Adrenal gland (tissue), 12 donors: Measurements from ENCODE around the gene PDCD11. TPM values are rescaled to one million over a fixed set of nuclear protein-coding genes. Genes with fewer than 3 reads are reported as not detected.

Source experiments
- DNase-seq, 7 donors: peaks; one replicate each; pipeline ENCODE4 v3.0.0-alpha.2; 2019 to 2020
- H3K27ac ChIP-seq, 5 donors: fragments of 200-600 bp; sonication (generic) in 4 of 5; 1 replicate in 3 of 5; 2 replicates in 2 of 5; pipeline versions ENCODE4 v1.5.1 to v1.8.0; 2016 to 2020; ENCODE audit warnings: mild to moderate bottlenecking in 1 of 5
- H3K27me3 ChIP-seq: fragments of 200-600 bp; 2 replicates; pipeline ENCODE4 v1.8.0; 2021
- H3K36me3 ChIP-seq, 2 donors: fragments of 200-600 bp; replicated peaks in 1 of 2; 1 replicate in 1 of 2; 2 replicates in 1 of 2; pipeline versions ENCODE4 v1.5.1 to v1.8.0; 2018 to 2022
- H3K4me1 ChIP-seq, 2 donors: fragments of 200-600 bp; replicated peaks in 1 of 2; 1 replicate in 1 of 2; 2 replicates in 1 of 2; pipeline versions ENCODE4 v1.5.1 to v1.8.0; 2018 to 2021
- H3K4me3 ChIP-seq, 4 donors: fragments of 200-600 bp; sonication (generic) in 3 of 4; one replicate each; pipeline ENCODE4 v1.5.1; 2016 to 2018
- H3K9me3 ChIP-seq, 3 donors: fragments of 200-600 bp; sonication (generic) in 1 of 3; replicated peaks in 1 of 3; 1 replicate in 2 of 3; 2 replicates in 1 of 3; pipeline versions ENCODE4 v1.5.1 to v1.8.0; 2016 to 2021
- POLR2A ChIP-seq, 2 donors: fragments of 450-650 bp; IDR thresholded peaks; one replicate each; pipeline ENCODE4 v1.6.1; 2017; ENCODE audit warnings: antibody characterized with exemption in 2 of 2, mild to moderate bottlenecking in 2 of 2, moderate library complexity in 1 of 2
- WGBS, 4 donors: extraction: QIAGEN DNeasy Blood & Tissue Kit in 2 of 4; methylation state at CpG; one replicate each; pipeline versions ENCODE4 v1.1.5 to v1.1.7; 2013 to 2017; 5-methylcytosine and 5-hydroxymethylcytosine counted together
- intact Hi-C, 2 donors: fragments of 100-400 bp; cut with DNase I; formaldehyde crosslinking; loops; one replicate each; pipeline versions ENCODE4 v1.14.1 to v1.15.0; 2022 to 2023
- polyA plus RNA-seq, 3 donors: library from polyadenylated mRNA; stranded (reverse); fragments of 200-250 nt in 2 of 3; fragments of 350-450 nt in 1 of 3; fragmentation: Illumina TruSeq in 1 of 3; extraction: RNeasy Lipid Tissue Mini Kit (QIAGEN cat#74804) in 1 of 3; gene quantifications; one replicate each; pipeline ENCODE4 v1.2.3, GENCODE V29; 2013 to 2014
- total RNA-seq, 9 donors: library from RNA; depleted of rRNA in 4 of 9; stranded (reverse); fragments of >200 nt in 4 of 9; fragments of 120-200 nt in 1 of 9; fragmentation: NEBNext Ultra II Directional in 1 of 9; extraction: Animal tissue kit (Norgen Biotek cat#: 25700) in 1 of 9; gene quantifications; one replicate each; pipeline versions ENCODE4 v1.1.0 to v1.2.4, GENCODE V29; 2013 to 2023
- TF ChIP-seq, protein P1 (sequence below), 6 experiments: fragments of 450-650 bp in 4 of 6; fragments of 200-600 bp in 2 of 6; sonication (generic) in 1 of 6; IDR thresholded peaks; 1 replicate in 5 of 6; 2 replicates in 1 of 6; pipeline versions ENCODE4 v1.5.1 to v1.8.0; 2016 to 2021; ENCODE audit warnings: antibody characterized with exemption in 6 of 6, mild to moderate bottlenecking in 2 of 6, moderate library complexity in 1 of 6
- donor health status: healthy with polysubstance abuse.
- donor health status: Bipolar disorder and iron deficiency.
- donor health status: DM: yes; HTN: yes; CAD: no.
- donor health status: DM: no; HTN: no; CAD: no.
- donor health status: DM: no; HTN: no; CAD: no.
- donor health status: DM: yes; HTN: yes; CAD: no.

PDCD11 gene
- total and polyA plus RNA-seq, 12 donors: 13.6 to 39.7 (median 21.2) TPM

- Histone ChIP-seq H3K27ac (peak overlapping the region in 1 of 5 donors; percentile 47), H3K27me3 (no peaks in the 10 kb centered on the region), H3K9me3 (no peaks in the 10 kb centered on the region), H3K36me3 (no peaks in the 10 kb centered on the region), H3K4me3 (no peak overlapping the region), H3K4me1 (no peaks in the 10 kb centered on the region)
- TF ChIP-seq, protein P1, sequence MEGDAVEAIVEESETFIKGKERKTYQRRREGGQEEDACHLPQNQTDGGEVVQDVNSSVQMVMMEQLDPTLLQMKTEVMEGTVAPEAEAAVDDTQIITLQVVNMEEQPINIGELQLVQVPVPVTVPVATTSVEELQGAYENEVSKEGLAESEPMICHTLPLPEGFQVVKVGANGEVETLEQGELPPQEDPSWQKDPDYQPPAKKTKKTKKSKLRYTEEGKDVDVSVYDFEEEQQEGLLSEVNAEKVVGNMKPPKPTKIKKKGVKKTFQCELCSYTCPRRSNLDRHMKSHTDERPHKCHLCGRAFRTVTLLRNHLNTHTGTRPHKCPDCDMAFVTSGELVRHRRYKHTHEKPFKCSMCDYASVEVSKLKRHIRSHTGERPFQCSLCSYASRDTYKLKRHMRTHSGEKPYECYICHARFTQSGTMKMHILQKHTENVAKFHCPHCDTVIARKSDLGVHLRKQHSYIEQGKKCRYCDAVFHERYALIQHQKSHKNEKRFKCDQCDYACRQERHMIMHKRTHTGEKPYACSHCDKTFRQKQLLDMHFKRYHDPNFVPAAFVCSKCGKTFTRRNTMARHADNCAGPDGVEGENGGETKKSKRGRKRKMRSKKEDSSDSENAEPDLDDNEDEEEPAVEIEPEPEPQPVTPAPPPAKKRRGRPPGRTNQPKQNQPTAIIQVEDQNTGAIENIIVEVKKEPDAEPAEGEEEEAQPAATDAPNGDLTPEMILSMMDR (IDR thresholded peaks at IDR 0.05): no peak
- TF ChIP-seq POLR2A (IDR thresholded peaks at IDR 0.05): no peak
- DNase-seq: no peak
- intact Hi-C loops: no loop called here
- 78 to 100% (median 84%) methylated on average over 2 of the region's 2 CpGs for WGBS, 4 donors
Measured at GRCh38 chr10:103472005-103472404, 75.6 kb downstream of the PDCD11 start.

DNA sequence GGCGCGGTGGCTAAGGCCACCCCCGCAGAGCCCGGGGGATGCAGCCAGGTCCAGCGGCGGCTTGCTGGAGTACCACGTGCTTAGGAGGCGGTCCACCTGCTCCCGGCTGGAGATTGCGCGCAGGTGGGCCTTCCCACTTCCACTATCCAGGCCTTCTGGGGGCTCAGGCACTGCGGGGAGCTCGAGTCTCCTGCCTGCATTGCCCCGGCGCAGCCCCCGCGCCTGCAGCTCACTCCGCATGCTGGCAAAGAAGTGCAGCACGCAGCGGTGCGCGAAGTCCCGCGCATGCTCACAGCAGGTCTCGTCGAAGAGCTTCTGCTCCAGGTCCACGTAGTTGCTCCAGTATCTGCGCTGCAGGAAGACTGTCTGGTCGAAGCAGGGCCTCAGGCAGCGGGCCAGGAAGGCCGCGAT, 76.8 kb downstream of the PDCD11 start:
- Histone ChIP-seq H3K4me3 (no peak overlapping the region), H3K27me3 (no peaks in the 10 kb centered on the region), H3K4me1 (no peaks in the 10 kb centered on the region), H3K36me3 (no peaks in the 10 kb centered on the region), H3K9me3 (no peaks in the 10 kb centered on the region), H3K27ac (no peak overlapping the region)
- TF ChIP-seq, protein P1 (IDR thresholded peaks at IDR 0.05): no peak
- no peak for TF ChIP-seq POLR2A (IDR thresholded peaks at IDR 0.05)
- DNase-seq: no peak
- intact Hi-C loops: no loop called here
- 75 to 89% (median 83%) methylated on average over 9 to 32 of the region's 32 CpGs for WGBS, 4 donors

GRCh38 chr10:103474077-103474476, 77.7 kb downstream of the PDCD11 start:
- Histone ChIP-seq H3K4me1 (no peaks in the 10 kb centered on the region), H3K27me3 (no peaks in the 10 kb centered on the region), H3K9me3 (no peaks in the 10 kb centered on the region), H3K4me3 (no peak overlapping the region), H3K36me3 (no peaks in the 10 kb centered on the region), H3K27ac (no peak overlapping the region)
- no peak for TF ChIP-seq POLR2A (IDR thresholded peaks at IDR 0.05)
- TF ChIP-seq, protein P1 (IDR thresholded peaks at IDR 0.05): no peak
- intact Hi-C loops: no loop called here
- WGBS, 4 donors: 81 to 92% (median 89%) methylated on average over 3 of the region's 3 CpGs
- no peak for DNase-seq

- Histone ChIP-seq H3K4me3 (no peak overlapping the region), H3K27ac (no peak overlapping the region), H3K9me3 (no peaks in the 10 kb centered on the region), H3K27me3 (no peaks in the 10 kb centered on the region), H3K4me1 (peaks cover 0 to 4% of the 10 kb centered on the region in 2 donors), H3K36me3 (no peaks in the 10 kb centered on the region)
- TF ChIP-seq, protein P1 (IDR thresholded peaks at IDR 0.05): no peak
- no peak for TF ChIP-seq POLR2A (IDR thresholded peaks at IDR 0.05)
- intact Hi-C loops: no loop called here
- WGBS, 4 donors: 84 to 91% (median 86%) methylated on average over 3 to 4 of the region's 4 CpGs
- no peak for DNase-seq
Measured at GRCh38 chr10:103475437-103475836, 79.0 kb downstream of the PDCD11 start.
